ENCODE measurements around the gene ACOT9.
"Not testable (repeated sequence)": the region's sequence is repeated elsewhere in the genome, so short reads cannot be mapped to it uniquely, and the experiment has no call there.

The ACOT9 gene

GRCh38 chrX:23779025-23779424, 35.9 kb upstream of the ACOT9 start:
- Histone ChIP-seq H3K9me2 (replicated peaks; ENCODE audit: insufficient read depth, low read length) (no peaks in the 10 kb centered on the region), H3K4me3 (ENCODE audit: insufficient read depth, low read length, poor library complexity, severe bottlenecking) (no peak overlapping the region), H3K9me3 (ENCODE audit: insufficient read depth, low read length) (no peaks in the 10 kb centered on the region), H3K4me2 (ENCODE audit: low read depth, low read length, poor library complexity, severe bottlenecking) (no peak overlapping the region), H3K36me3 (ENCODE audit: low read length) (no peaks in the 10 kb centered on the region), H2AFZ (ENCODE audit: low read depth, low read length, severe bottlenecking) (no peak overlapping the region), H3K79me2 (ENCODE audit: insufficient read depth, low read length) (peaks cover 5% of the 10 kb centered on the region; the same call in 1 of the 2 replicates), H3K27ac (ENCODE audit: low read depth, low read length) (no peak overlapping the region), H3K27me3 (ENCODE audit: low read length) (no peaks in the 10 kb centered on the region), H4K20me1 (ENCODE audit: low read depth, low read length) (no peaks in the 10 kb centered on the region), H3F3A (ENCODE audit: insufficient read depth) (peaks cover 16% of the 10 kb centered on the region; the same call in 1 of the 2 replicates), H3K9ac (ENCODE audit: low read length) (no peak overlapping the region)
- TF ChIP-seq EZH2phosphoT487 (conservative IDR thresholded peaks at IDR 0.05; ENCODE audit: low read length) (no peak), CTCF (IDR thresholded peaks at IDR 0.05; ENCODE audit: insufficient read depth, low read length, poor library complexity, severe bottlenecking) (no peak)

GRCh38 chrX:23776363-23776762, 33.3 kb upstream of the ACOT9 start:
- no peaks in the 10 kb centered on the region for H3K27me3 ChIP-seq (ENCODE audit: low read length)
- H3F3A ChIP-seq (ENCODE audit: insufficient read depth): peaks cover 12% of the 10 kb centered on the region; the same call in 1 of the 2 replicates
- peak overlapping the region; percentile 58 for H3K27ac ChIP-seq (ENCODE audit: low read depth, low read length)
- no peaks in the 10 kb centered on the region for H3K36me3 ChIP-seq (ENCODE audit: low read length)
- no peak overlapping the region for H3K9ac ChIP-seq (ENCODE audit: low read length)
- no peaks in the 10 kb centered on the region for H3K9me2 ChIP-seq (replicated peaks; ENCODE audit: insufficient read depth, low read length)
- TF ChIP-seq EZH2phosphoT487 (conservative IDR thresholded peaks at IDR 0.05; ENCODE audit: low read length) (no peak), CTCF (IDR thresholded peaks at IDR 0.05; ENCODE audit: insufficient read depth, low read length, poor library complexity, severe bottlenecking) (no peak)
- no peaks in the 10 kb centered on the region for H3K79me2 ChIP-seq (ENCODE audit: insufficient read depth, low read length)
- peak overlapping the region; percentile 22 for H3K4me2 ChIP-seq (ENCODE audit: low read depth, low read length, poor library complexity, severe bottlenecking)
- H3K4me3 ChIP-seq (ENCODE audit: insufficient read depth, low read length, poor library complexity, severe bottlenecking): no peak overlapping the region
- H4K20me1 ChIP-seq (ENCODE audit: low read depth, low read length): no peaks in the 10 kb centered on the region
- no peaks in the 10 kb centered on the region for H3K9me3 ChIP-seq (ENCODE audit: insufficient read depth, low read length)
- H2AFZ ChIP-seq (ENCODE audit: low read depth, low read length, severe bottlenecking): no peak overlapping the region

- Histone ChIP-seq H3K27ac (ENCODE audit: low read depth, low read length) (peak overlapping the region; percentile 62), H3K27me3 (ENCODE audit: low read length) (no peaks in the 10 kb centered on the region), H2AFZ (ENCODE audit: low read depth, low read length, severe bottlenecking) (no peak overlapping the region), H3K9me2 (replicated peaks; ENCODE audit: insufficient read depth, low read length) (no peaks in the 10 kb centered on the region), H3K36me3 (ENCODE audit: low read length) (no peaks in the 10 kb centered on the region), H3K9me3 (ENCODE audit: insufficient read depth, low read length) (no peaks in the 10 kb centered on the region), H3F3A (ENCODE audit: insufficient read depth) (peaks cover 7% of the 10 kb centered on the region; the same call in 1 of the 2 replicates), H3K79me2 (ENCODE audit: insufficient read depth, low read length) (no peaks in the 10 kb centered on the region), H3K4me2 (ENCODE audit: low read depth, low read length, poor library complexity, severe bottlenecking) (peak overlapping the region; percentile 46), H3K4me3 (ENCODE audit: insufficient read depth, low read length, poor library complexity, severe bottlenecking) (no peak overlapping the region), H4K20me1 (ENCODE audit: low read depth, low read length) (no peaks in the 10 kb centered on the region), H3K9ac (ENCODE audit: low read length) (no peak overlapping the region)
- TF ChIP-seq CTCF (IDR thresholded peaks at IDR 0.05; ENCODE audit: insufficient read depth, low read length, poor library complexity, severe bottlenecking) (no peak), EZH2phosphoT487 (conservative IDR thresholded peaks at IDR 0.05; ENCODE audit: low read length) (no peak)
Observed at GRCh38 chrX:23773601-23774175, 30.6 kb upstream of the ACOT9 start.

- not testable (repeated sequence) for H3K36me3 ChIP-seq (ENCODE audit: low read length); H3F3A ChIP-seq (ENCODE audit: insufficient read depth); H2AFZ ChIP-seq (ENCODE audit: low read depth, low read length, severe bottlenecking); H3K79me2 ChIP-seq (ENCODE audit: insufficient read depth, low read length); H3K4me2 ChIP-seq (ENCODE audit: low read depth, low read length, poor library complexity, severe bottlenecking); H4K20me1 ChIP-seq (ENCODE audit: low read depth, low read length); H3K4me3 ChIP-seq (ENCODE audit: insufficient read depth, low read length, poor library complexity, severe bottlenecking); H3K27me3 ChIP-seq (ENCODE audit: low read length); H3K9me3 ChIP-seq (ENCODE audit: insufficient read depth, low read length); H3K27ac ChIP-seq (ENCODE audit: low read depth, low read length); H3K9ac ChIP-seq (ENCODE audit: low read length); H3K9me2 ChIP-seq (replicated peaks; ENCODE audit: insufficient read depth, low read length)
Observed at GRCh38 chrX:23771086-23771485, 28.0 kb upstream of the ACOT9 start.
